Panc1 (cell line): Measurements from ENCODE around the gene PARD6G. TPM values are rescaled to one million over a fixed set of nuclear protein-coding genes. Genes with fewer than 3 reads are reported as not detected.

Experiments
- ATAC-seq: fragments of 200-7000 bp; cut with Tn5 transposase; 2 replicates; pipeline ENCODE4 v1.9.1; 2020; ENCODE audit warnings: mild to moderate bottlenecking, moderate library complexity
- BruUV-seq: library from RNA; stranded (reverse); fragments of 400-500 nt; replicated peaks from 2 replicates; lab custom pipeline; 2021; lab: Mats Ljungman, UMichigan
- CTCF ChIA-PET: fragments of 300-600 bp; sonication (Branson Sonifier 250); formaldehyde crosslinking; loops from one replicate; lab custom pipeline; 2022; ENCODE audit warnings: antibody characterized with exemption; lab: Charles Lee
- POLR2A ChIA-PET: fragments of 300-600 bp; sonication (Branson Sonifier 250); formaldehyde crosslinking; loops from one replicate; lab custom pipeline; 2022; ENCODE audit warnings: antibody characterized with exemption; lab: Charles Lee
- DNase-seq: peaks from one replicate; pipeline ENCODE4 v3.0.0-alpha.2; 2010; ENCODE audit warnings: low read depth, low spot score
- H3K27ac ChIP-seq: 2 replicates; pipeline ENCODE4 v1.5.1; 2011; ENCODE audit warnings: mild to moderate bottlenecking, low read length, inconsistent platforms
- H3K27me3 ChIP-seq: fragments of 200-500 bp; sonication (Bioruptor generic); 2 replicates; pipeline ENCODE4 v1.6.0; 2014; ENCODE audit warnings: low read length, inconsistent platforms; ENCODE audit not compliant: control insufficient read depth, insufficient read depth
- H3K36me3 ChIP-seq: fragments of 200-500 bp; sonication (Bioruptor generic); 2 replicates; pipeline ENCODE4 v1.5.1; 2014; ENCODE audit warnings: inconsistent platforms, mild to moderate bottlenecking, low read length, moderate library complexity; ENCODE audit not compliant: control insufficient read depth, insufficient read depth
- H3K4me1 ChIP-seq: 2 replicates; pipeline ENCODE4 v1.5.1; 2011; ENCODE audit warnings: inconsistent platforms, mild to moderate bottlenecking, low read length, moderate library complexity; ENCODE audit not compliant: control insufficient read depth, insufficient read depth
- H3K4me3 ChIP-seq, 2 experiments: 2 replicates each; pipeline ENCODE4 v1.5.1; 2011 to 2012; ENCODE audit warnings: low read depth in 2 of 2, low read length in 2 of 2, mild to moderate bottlenecking in 2 of 2, inconsistent platforms in 1 of 2, moderate library complexity in 1 of 2
- H3K9me3 ChIP-seq: fragments of 200-500 bp; sonication (Bioruptor generic); 2 replicates; pipeline ENCODE4 v1.5.1; 2014; ENCODE audit warnings: low read depth, mild to moderate bottlenecking, inconsistent platforms, low read length, moderate library complexity; ENCODE audit not compliant: control insufficient read depth, insufficient read depth
- CTCF ChIP-seq: fragments of 450-650 bp; IDR thresholded peaks from 2 replicates; pipeline ENCODE4 v1.5.1; 2017; ENCODE audit warnings: mild to moderate bottlenecking
- POLR2AphosphoS5 ChIP-seq: IDR thresholded peaks from 2 replicates; pipeline ENCODE4 v1.6.1; 2012; ENCODE audit warnings: mild to moderate bottlenecking, low read depth, low read length, moderate library complexity
- SIN3A ChIP-seq: IDR thresholded peaks from 2 replicates; pipeline ENCODE4 v1.6.1; 2012; ENCODE audit warnings: low read depth, mild to moderate bottlenecking, low read length, moderate library complexity, borderline replicate concordance; ENCODE audit not compliant: insufficient read depth
- TCF7L2 ChIP-seq: IDR thresholded peaks from 2 replicates; pipeline ENCODE4 v1.6.1; 2011; ENCODE audit warnings: mild to moderate bottlenecking, low read depth, low read length, inconsistent platforms
- in situ Hi-C: cut with HindIII; loops from 2 replicates; pipeline ENCODE4 v1.10.0; 2016; ENCODE audit warnings: low sequenced_read_pairs, low pct_unique_long_range_greater_than_20kb
- intact Hi-C: fragments of 100-400 bp; cut with micrococcal nuclease; formaldehyde crosslinking; loops from one replicate; pipeline ENCODE4 v1.10.0; 2022; ENCODE audit not compliant: unreplicated experiment
- total RNA-seq: library from RNA; stranded (reverse); gene quantifications from one replicate; pipeline ENCODE4 v1.2.1, GENCODE V29; 2021; ENCODE audit not compliant: unreplicated experiment
- TF ChIP-seq, protein P1 (sequence below), 2 experiments: IDR thresholded peaks; 2 replicates each; pipeline ENCODE4 v1.6.1; 2011 to 2012; ENCODE audit warnings: low read depth in 2 of 2, control low read depth in 1 of 2, low read length in 1 of 2, mild to moderate bottlenecking in 1 of 2, moderate library complexity in 1 of 2; ENCODE audit not compliant: insufficient read depth in 1 of 2

The PARD6G gene
- total RNA-seq, 1 experiment from 2014 or later, result 5.2 TPM

GRCh38 chr18:80137976-80138375 is 109.3 kb downstream of the PARD6G start:
- H3K4me3 ChIP-seq, result no peak overlapping the region
- H3K9me3 ChIP-seq, result no peaks in the 10 kb centered on the region
- CTCF ChIA-PET, result no interaction called here
- DNase-seq, result no peak
- intact Hi-C loops (no loop called here), in situ Hi-C loops (no loop called here)
- no TSS peak for BruUV-seq
- POLR2A ChIA-PET, result no interaction called here
- H3K27ac ChIP-seq, result no peak overlapping the region
- TF ChIP-seq POLR2AphosphoS5 (no peak), SIN3A (no peak), TCF7L2 (no peak), CTCF (no peak)
- TF ChIP-seq, protein P1, sequence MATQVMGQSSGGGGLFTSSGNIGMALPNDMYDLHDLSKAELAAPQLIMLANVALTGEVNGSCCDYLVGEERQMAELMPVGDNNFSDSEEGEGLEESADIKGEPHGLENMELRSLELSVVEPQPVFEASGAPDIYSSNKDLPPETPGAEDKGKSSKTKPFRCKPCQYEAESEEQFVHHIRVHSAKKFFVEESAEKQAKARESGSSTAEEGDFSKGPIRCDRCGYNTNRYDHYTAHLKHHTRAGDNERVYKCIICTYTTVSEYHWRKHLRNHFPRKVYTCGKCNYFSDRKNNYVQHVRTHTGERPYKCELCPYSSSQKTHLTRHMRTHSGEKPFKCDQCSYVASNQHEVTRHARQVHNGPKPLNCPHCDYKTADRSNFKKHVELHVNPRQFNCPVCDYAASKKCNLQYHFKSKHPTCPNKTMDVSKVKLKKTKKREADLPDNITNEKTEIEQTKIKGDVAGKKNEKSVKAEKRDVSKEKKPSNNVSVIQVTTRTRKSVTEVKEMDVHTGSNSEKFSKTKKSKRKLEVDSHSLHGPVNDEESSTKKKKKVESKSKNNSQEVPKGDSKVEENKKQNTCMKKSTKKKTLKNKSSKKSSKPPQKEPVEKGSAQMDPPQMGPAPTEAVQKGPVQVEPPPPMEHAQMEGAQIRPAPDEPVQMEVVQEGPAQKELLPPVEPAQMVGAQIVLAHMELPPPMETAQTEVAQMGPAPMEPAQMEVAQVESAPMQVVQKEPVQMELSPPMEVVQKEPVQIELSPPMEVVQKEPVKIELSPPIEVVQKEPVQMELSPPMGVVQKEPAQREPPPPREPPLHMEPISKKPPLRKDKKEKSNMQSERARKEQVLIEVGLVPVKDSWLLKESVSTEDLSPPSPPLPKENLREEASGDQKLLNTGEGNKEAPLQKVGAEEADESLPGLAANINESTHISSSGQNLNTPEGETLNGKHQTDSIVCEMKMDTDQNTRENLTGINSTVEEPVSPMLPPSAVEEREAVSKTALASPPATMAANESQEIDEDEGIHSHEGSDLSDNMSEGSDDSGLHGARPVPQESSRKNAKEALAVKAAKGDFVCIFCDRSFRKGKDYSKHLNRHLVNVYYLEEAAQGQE (IDR thresholded peaks at IDR 0.05; ENCODE audit: insufficient read depth in 1 of 2, low read depth in 2 of 2, low read length in 1 of 2), result no peak
- H3K36me3 ChIP-seq, result peaks cover 21% of the 10 kb centered on the region
- no peaks in the 10 kb centered on the region for H3K4me1 ChIP-seq
- no peaks in the 10 kb centered on the region for H3K27me3 ChIP-seq
- ATAC-seq, result no peak

DNA sequence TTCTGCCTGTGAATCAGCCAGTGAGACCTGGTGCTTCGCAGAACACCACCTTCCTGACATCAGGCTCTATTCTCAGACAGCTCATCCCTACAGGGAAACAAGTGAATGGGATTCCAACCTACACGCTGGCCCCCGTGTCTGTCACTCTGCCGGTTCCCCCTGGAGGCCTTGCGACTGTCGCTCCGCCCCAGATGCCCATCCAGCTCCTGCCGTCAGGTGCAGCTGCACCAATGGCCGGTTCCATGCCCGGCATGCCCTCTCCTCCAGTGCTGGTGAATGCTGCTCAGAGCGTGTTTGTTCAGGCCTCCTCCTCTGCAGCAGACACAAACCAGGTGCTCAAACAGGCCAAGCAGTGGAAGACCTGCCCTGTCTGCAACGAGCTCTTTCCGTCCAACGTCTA is 110.2 kb downstream of the PARD6G start:
- no TSS peak for BruUV-seq
- intact Hi-C loops, result no loop called here
- TF ChIP-seq SIN3A (no peak), TCF7L2 (no peak), POLR2AphosphoS5 (no peak), CTCF (no peak)
- TF ChIP-seq, protein P1 (IDR thresholded peaks at IDR 0.05; ENCODE audit: insufficient read depth in 1 of 2, low read depth in 2 of 2, low read length in 1 of 2), result no peak
- H3K36me3 ChIP-seq, result peaks cover 21% of the 10 kb centered on the region
- ChIA-PET CTCF (no interaction called here), POLR2A (no interaction called here)
- no peak for ATAC-seq
- H3K27me3 ChIP-seq, result no peaks in the 10 kb centered on the region
- H3K4me1 ChIP-seq, result no peaks in the 10 kb centered on the region
- in situ Hi-C loops, result no loop called here
- H3K9me3 ChIP-seq, result no peaks in the 10 kb centered on the region
- no peak overlapping the region for H3K4me3 ChIP-seq
- no peak for DNase-seq
- H3K27ac ChIP-seq, result no peak overlapping the region
